CD4-positive, CD25-positive, alpha-beta regulatory T cell (primary cell): Measurements from ENCODE around the gene POLR1A. TPM values are rescaled to one million over a fixed set of nuclear protein-coding genes. Genes with fewer than 3 reads are reported as not detected.

ENCODE experiments used
- ATAC-seq, 2 donors: fragments of 150-1000 bp; cut with Tn5 transposase; one replicate each; pipeline ENCODE4 v1.10.0; 2021; ENCODE audit warnings: low read depth in 2 of 2, moderate number of reproducible peaks in 2 of 2, moderate library complexity in 1 of 2
- DNase-seq, 3 donors: peaks; one replicate each; pipeline versions ENCODE4 v3.0.0 to v3.0.0-alpha.2; 2012 to 2022; ENCODE audit warnings: mixed read lengths in 1 of 3
- H3K27ac ChIP-seq: one replicate; pipeline ENCODE4 v1.7.0; 2013; ENCODE audit warnings: mild to moderate bottlenecking, low read length; ENCODE audit not compliant: insufficient read depth, poor library complexity, severe bottlenecking
- H3K27me3 ChIP-seq: one replicate; pipeline ENCODE4 v1.7.0; 2013; ENCODE audit warnings: low read length; ENCODE audit not compliant: control insufficient read depth, insufficient read depth
- H3K36me3 ChIP-seq: one replicate; pipeline ENCODE4 v1.7.0; 2013; ENCODE audit warnings: mild to moderate bottlenecking, low read length, moderate library complexity; ENCODE audit not compliant: control insufficient read depth, insufficient read depth
- H3K4me1 ChIP-seq: 2 replicates; pipeline ENCODE4 v1.7.0; 2013; ENCODE audit warnings: mild to moderate bottlenecking, low read length; ENCODE audit not compliant: insufficient read depth, control insufficient read depth, poor library complexity, severe bottlenecking
- H3K4me3 ChIP-seq: one replicate; pipeline ENCODE4 v1.7.0; 2013; ENCODE audit warnings: low read depth, mild to moderate bottlenecking, low read length, moderate library complexity
- H3K9me3 ChIP-seq, 2 experiments: 1 replicate in 1 of 2; 2 replicates in 1 of 2; pipeline ENCODE4 v1.7.0; 2013; ENCODE audit warnings: low read length in 2 of 2, mild to moderate bottlenecking in 1 of 2, moderate library complexity in 1 of 2; ENCODE audit not compliant: control insufficient read depth in 2 of 2
- H3K27ac Mint-ChIP-seq, 3 donors: one replicate each; pipeline ENCODE4 v1.8.0; 2020 to 2022; ENCODE audit warnings: mild to moderate bottlenecking in 3 of 3, mixed read lengths in 3 of 3, moderate library complexity in 2 of 3
- H3K27me3 Mint-ChIP-seq: one replicate; pipeline ENCODE4 v1.8.0; 2022; ENCODE audit warnings: mild to moderate bottlenecking, mixed read lengths
- H3K36me3 Mint-ChIP-seq: one replicate; pipeline ENCODE4 v1.8.0; 2020; ENCODE audit warnings: mixed read lengths
- H3K4me1 Mint-ChIP-seq, 4 donors: one replicate each; pipeline ENCODE4 v1.8.0; 2020 to 2022; ENCODE audit warnings: mixed read lengths in 4 of 4, mild to moderate bottlenecking in 1 of 4
- H3K4me3 Mint-ChIP-seq, 4 donors: one replicate each; pipeline ENCODE4 v1.8.0; 2020 to 2022; ENCODE audit warnings: mild to moderate bottlenecking in 4 of 4, mixed read lengths in 4 of 4, moderate library complexity in 3 of 4
- H3K9me3 Mint-ChIP-seq, 7 donors: one replicate each; pipeline ENCODE4 v1.8.0; 2020 to 2022; ENCODE audit warnings: mixed read lengths in 7 of 7, mild to moderate bottlenecking in 3 of 7, moderate library complexity in 2 of 7
- polyA plus RNA-seq, 4 donors: library from polyadenylated mRNA; unstranded; fragments of 300-500 nt; fragmentation: Illumina TruSeq; gene quantifications; one replicate each; pipeline ENCODE4 v1.2.3, GENCODE V29; 2021
- total RNA-seq: library from RNA; stranded (reverse); gene quantifications from one replicate; pipeline ENCODE4 v1.2.3, GENCODE V29; 2022

The POLR1A gene
- total and polyA plus RNA-seq, 5 donors from 2014 or later = 1.3 to 23.9 (median 2.5) TPM

DNA sequence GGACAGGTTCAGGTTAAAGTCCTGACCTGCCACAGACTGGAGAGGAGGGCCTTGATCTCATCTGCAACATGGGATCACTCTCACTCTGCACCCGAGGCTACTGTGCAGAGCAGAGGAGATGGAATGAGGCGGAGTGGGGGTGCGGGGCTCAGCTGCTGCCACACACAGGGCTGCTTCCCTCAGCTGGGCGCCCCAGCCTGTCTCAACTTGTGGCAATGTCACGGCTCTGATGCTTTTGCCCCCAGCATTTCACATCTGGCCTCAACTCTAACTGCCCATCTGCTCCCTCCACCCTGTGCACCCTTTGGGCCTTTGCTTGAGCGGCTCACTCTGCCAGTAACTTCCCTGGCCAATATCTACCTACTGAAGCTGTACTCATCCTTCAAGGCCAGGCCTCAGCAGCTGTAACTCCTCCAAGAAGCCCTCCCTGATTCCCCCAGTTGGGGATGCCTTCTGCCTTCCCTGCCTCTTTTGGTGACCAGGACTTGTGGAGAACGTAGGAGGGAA lies 70.3 kb downstream of the POLR1A start:
- H3K9me3 Mint-ChIP-seq = no peaks in the 10 kb centered on the region
- no peaks in the 10 kb centered on the region for H3K27me3 Mint-ChIP-seq
- peaks cover 13 to 83% (median 50%) of the 10 kb centered on the region in 4 donors for H3K4me1 Mint-ChIP-seq
- peaks cover 72% of the 10 kb centered on the region for H3K4me1 ChIP-seq
- H3K36me3 Mint-ChIP-seq = peaks cover 25% of the 10 kb centered on the region
- H3K27ac Mint-ChIP-seq = peak overlapping the region; percentile 95 to 98 (median 98)
- H3K4me3 ChIP-seq = peak overlapping the region; percentile 42
- peak overlapping the region; percentile 82 to 87 (median 84) for H3K4me3 Mint-ChIP-seq
- no peak for ATAC-seq
- H3K9me3 ChIP-seq = no peaks in the 10 kb centered on the region
- DNase-seq = no peak
- H3K36me3 ChIP-seq = peaks cover 20% of the 10 kb centered on the region
- no peaks in the 10 kb centered on the region for H3K27me3 ChIP-seq
- H3K27ac ChIP-seq = peak overlapping the region; percentile 87

DNA sequence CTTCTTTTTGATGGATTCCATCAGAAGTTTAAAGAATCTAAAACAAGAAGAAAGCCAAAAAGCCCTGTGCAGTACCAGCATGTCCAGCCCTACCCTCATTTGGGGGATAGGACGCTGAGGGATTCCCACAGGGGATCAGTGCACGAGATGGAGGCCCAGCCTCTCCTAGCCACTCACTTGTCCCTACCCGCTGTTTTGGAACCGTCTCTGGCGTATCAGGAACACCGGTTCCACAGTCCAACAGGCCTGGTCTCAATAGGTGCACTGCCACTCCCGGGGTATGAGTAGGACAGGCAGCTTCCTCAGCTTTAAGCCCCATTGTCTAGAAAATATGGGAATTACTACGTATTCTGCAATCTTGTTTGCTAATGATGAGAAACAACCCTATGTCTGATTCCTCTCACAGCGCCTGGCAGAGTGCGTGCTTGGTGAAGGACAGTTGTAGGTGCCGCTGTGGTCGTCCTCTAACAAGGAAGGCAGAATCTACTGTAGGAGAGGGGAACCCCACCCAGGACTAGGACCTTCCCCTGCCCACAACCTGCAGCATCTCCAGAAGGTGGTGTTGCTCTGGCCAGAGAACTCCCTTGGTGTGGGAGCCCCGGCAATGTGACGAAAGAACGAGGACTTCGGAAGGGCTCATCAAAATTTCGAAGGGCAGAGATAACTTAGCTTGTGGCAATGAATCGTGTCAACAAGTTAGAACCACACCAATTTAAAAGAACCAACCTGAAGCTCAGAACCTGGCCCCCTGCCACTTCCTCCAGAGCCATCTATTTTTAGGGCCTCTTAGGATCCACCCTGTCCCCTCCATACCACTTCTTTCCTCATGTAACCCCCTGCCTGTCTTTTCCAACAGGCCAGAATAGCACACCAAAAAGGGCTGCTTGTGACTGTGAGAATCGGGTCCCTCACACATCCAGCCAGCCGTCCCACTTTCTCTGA lies 71.7 kb downstream of the POLR1A start:
- ATAC-seq (no peak), DNase-seq (no peak)
- Mint-ChIP-seq H3K9me3 (no peaks in the 10 kb centered on the region), H3K27me3 (no peaks in the 10 kb centered on the region), H3K4me3 (peak overlapping the region in 3 of 4 donors; percentile 45 to 64 (median 51)), H3K27ac (peak overlapping the region; percentile 95 to 98 (median 95)), H3K4me1 (peaks cover 13 to 69% (median 42%) of the 10 kb centered on the region in 4 donors), H3K36me3 (peaks cover 35% of the 10 kb centered on the region)
- H3K4me1 ChIP-seq = peaks cover 59% of the 10 kb centered on the region
- peak overlapping the region; percentile 87 for H3K27ac ChIP-seq
- no peaks in the 10 kb centered on the region for H3K27me3 ChIP-seq
- H3K36me3 ChIP-seq = peaks cover 32% of the 10 kb centered on the region
- no peaks in the 10 kb centered on the region for H3K9me3 ChIP-seq
- H3K4me3 ChIP-seq = no peak overlapping the region

DNA sequence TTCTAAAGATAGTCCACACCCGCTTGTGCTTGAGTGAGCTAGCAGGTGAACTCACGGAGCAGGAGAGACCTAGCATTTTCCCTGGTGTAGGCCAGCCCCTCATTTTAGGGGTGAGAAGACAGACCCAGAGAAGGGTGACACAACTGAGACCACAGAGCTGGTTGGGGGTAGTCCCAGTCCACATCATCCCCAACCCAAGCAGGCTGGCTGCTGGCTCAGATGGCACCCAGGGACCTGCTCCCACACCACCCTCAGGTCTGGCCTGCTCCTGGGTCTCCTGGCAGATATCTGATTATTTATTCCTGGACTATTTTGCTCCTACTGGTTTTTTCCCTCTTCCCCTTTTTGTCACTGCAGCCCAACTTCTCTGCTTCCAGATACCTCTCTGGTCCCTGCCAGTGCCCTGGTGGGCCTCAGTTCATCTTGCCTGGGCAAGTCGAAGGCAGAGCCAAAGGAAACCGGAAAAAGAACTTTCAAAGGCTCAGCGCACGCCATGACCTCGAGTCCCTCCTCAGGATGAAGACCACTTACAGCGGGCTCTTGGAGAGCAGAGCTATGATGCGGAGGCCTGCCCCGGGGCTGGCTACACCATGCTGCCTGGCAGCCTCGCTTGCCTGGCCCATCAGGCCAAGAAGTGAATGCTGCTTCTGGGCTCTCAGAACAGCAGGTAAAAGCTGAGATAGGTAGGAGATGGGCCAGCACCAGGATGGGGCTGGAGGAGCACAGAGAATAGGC lies 72.7 kb downstream of the POLR1A start:
- Histone ChIP-seq H3K36me3 (peaks cover 42% of the 10 kb centered on the region), H3K9me3 (no peaks in the 10 kb centered on the region), H3K4me3 (no peak overlapping the region), H3K27ac (peak overlapping the region; percentile 15), H3K4me1 (peaks cover 49% of the 10 kb centered on the region), H3K27me3 (no peaks in the 10 kb centered on the region)
- peaks cover 7 to 59% (median 33%) of the 10 kb centered on the region in 4 donors for H3K4me1 Mint-ChIP-seq
- DNase-seq = no peak
- ATAC-seq = no peak
- no peaks in the 10 kb centered on the region for H3K27me3 Mint-ChIP-seq
- peak overlapping the region; percentile 73 to 95 (median 95) for H3K27ac Mint-ChIP-seq
- H3K9me3 Mint-ChIP-seq = no peaks in the 10 kb centered on the region
- H3K36me3 Mint-ChIP-seq = peaks cover 41% of the 10 kb centered on the region
- no peak overlapping the region for H3K4me3 Mint-ChIP-seq

DNA sequence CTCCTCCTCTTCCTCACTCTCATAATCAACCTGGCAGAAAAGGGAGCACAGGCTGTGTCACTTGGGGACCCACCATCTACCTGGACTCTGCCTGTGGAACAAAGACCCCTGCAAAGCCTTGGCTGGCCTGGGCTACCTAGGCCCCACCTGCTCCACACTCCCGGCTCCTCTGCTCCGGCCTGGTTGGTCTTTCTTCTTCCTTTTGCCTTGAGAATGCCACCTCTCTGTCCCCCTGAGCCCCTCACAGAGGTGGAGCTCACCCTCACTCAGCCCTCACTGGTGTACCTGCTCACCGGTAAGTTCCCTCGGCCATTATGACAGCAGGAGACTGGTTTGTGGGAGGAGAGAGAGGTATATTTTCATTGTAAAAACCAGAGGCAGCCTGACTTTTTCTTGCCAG lies 74.1 kb downstream of the POLR1A start:
- H3K4me3 ChIP-seq = no peak overlapping the region
- Mint-ChIP-seq H3K27ac (peak overlapping the region in 2 of 3 donors; percentile 46 to 92), H3K27me3 (no peaks in the 10 kb centered on the region), H3K36me3 (peaks cover 49% of the 10 kb centered on the region), H3K4me1 (peaks cover 5 to 45% (median 21%) of the 10 kb centered on the region in 4 donors), H3K9me3 (no peaks in the 10 kb centered on the region), H3K4me3 (no peak overlapping the region)
- H3K9me3 ChIP-seq = no peaks in the 10 kb centered on the region
- H3K27ac ChIP-seq = no peak overlapping the region
- H3K4me1 ChIP-seq = peaks cover 35% of the 10 kb centered on the region
- ATAC-seq = no peak
- no peak for DNase-seq
- H3K36me3 ChIP-seq = peaks cover 55% of the 10 kb centered on the region
- no peaks in the 10 kb centered on the region for H3K27me3 ChIP-seq

DNA sequence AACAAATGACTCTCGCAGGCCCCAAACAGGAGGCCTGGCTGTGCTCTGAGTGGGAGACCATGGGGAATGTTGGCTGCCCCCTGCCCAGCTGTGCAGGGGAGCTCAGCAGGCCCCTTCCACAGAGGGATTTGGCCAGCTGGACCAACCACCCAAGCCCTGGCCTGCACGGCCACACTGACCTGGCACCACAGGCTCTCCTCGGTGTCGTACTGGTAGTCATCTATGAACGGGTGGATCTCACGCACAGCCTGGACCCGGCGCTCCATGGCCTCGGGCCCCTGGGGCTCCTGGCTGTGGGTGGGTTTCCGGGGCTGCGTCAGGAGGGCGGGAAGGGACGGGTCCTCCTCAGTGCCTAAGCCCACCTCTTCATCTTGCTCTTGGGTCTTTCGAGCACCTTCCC lies 74.5 kb downstream of the POLR1A start:
- Mint-ChIP-seq H3K4me3 (no peak overlapping the region), H3K27ac (peak overlapping the region; percentile 46 to 92 (median 67)), H3K27me3 (no peaks in the 10 kb centered on the region), H3K36me3 (peaks cover 49% of the 10 kb centered on the region), H3K4me1 (peaks cover 4 to 41% (median 17%) of the 10 kb centered on the region in 4 donors), H3K9me3 (no peaks in the 10 kb centered on the region)
- Histone ChIP-seq H3K36me3 (peaks cover 60% of the 10 kb centered on the region), H3K4me3 (no peak overlapping the region), H3K27ac (no peak overlapping the region), H3K27me3 (no peaks in the 10 kb centered on the region), H3K9me3 (no peaks in the 10 kb centered on the region), H3K4me1 (peaks cover 31% of the 10 kb centered on the region)
- no peak for DNase-seq
- ATAC-seq = no peak

DNA sequence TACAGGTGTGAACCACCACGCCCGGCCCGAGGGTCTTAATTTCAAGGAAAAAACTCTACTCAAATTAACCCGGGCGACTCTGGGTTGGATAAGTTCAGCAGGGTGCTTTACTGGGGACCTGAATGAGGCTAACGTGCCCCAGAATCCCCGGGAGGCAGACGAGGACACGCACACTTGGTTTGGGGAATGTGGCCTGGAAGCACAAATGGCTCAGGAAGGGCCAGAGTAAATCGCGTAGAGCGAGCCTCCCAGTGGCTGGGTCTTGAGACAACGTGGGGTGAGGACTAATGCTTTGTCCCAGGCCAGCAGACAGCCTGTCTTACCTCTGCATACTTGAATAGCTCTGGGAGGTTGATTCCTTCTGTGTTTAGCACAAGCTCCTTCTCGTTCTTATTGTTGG lies 75.8 kb downstream of the POLR1A start:
- no peaks in the 10 kb centered on the region for H3K27me3 Mint-ChIP-seq
- H3K4me3 ChIP-seq = no peak overlapping the region
- DNase-seq (no peak), ATAC-seq (no peak)
- H3K4me1 ChIP-seq = peaks cover 18% of the 10 kb centered on the region
- no peaks in the 10 kb centered on the region for H3K27me3 ChIP-seq
- H3K27ac Mint-ChIP-seq = peak overlapping the region in 1 of 3 donors; percentile 67
- H3K9me3 Mint-ChIP-seq = no peaks in the 10 kb centered on the region
- H3K9me3 ChIP-seq = no peaks in the 10 kb centered on the region
- H3K4me1 Mint-ChIP-seq = peaks cover 0 to 28% (median 10%) of the 10 kb centered on the region in 4 donors
- H3K36me3 ChIP-seq = peaks cover 62% of the 10 kb centered on the region
- H3K36me3 Mint-ChIP-seq = peaks cover 49% of the 10 kb centered on the region
- H3K4me3 Mint-ChIP-seq = no peak overlapping the region
- H3K27ac ChIP-seq = no peak overlapping the region

DNA sequence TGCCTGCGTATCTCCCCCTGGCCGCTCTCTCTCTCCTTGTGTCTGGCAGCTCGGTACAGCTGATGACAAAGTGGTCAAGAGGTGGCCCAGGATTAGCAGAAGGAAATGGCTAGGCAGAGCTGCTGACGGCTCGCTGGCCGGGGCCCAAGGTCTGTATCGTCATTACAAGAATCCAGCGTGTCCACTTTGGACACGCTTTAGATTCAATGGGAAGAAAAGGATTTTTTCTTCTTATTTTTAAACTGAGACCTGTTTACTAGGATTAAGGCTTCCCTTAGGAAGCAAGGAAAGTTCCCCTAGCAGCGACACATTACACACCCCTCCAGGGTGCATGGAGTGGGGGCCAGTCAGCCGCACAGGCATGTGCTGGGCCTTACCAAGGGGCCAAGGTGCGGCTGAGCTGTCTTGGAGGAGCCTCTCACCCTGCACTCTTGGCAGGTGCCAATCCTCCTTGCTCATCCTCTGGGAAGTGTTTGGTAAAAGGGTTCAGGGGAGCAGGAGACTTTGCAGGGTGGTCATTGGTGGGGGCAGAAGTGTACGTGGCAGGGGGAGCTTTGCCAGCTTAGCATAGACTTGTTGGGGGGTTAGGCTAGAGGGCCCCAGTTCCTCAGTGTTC lies 76.8 kb downstream of the POLR1A start:
- no peak overlapping the region for H3K4me3 Mint-ChIP-seq
- peaks cover 54% of the 10 kb centered on the region for H3K36me3 Mint-ChIP-seq
- peaks cover 8% of the 10 kb centered on the region for H3K4me1 ChIP-seq
- H3K27ac Mint-ChIP-seq = peak overlapping the region in 1 of 3 donors; percentile 46
- no peaks in the 10 kb centered on the region for H3K27me3 Mint-ChIP-seq
- H3K27me3 ChIP-seq = no peaks in the 10 kb centered on the region
- no peaks in the 10 kb centered on the region for H3K9me3 Mint-ChIP-seq
- no peak overlapping the region for H3K27ac ChIP-seq
- H3K4me3 ChIP-seq = no peak overlapping the region
- peaks cover 62% of the 10 kb centered on the region for H3K36me3 ChIP-seq
- ATAC-seq = no peak
- no peak for DNase-seq
- H3K9me3 ChIP-seq = no peaks in the 10 kb centered on the region
- peaks cover 0 to 18% (median 3%) of the 10 kb centered on the region in 4 donors for H3K4me1 Mint-ChIP-seq
